SU-DHL-6 (cell line): ENCODE measurements around the gene ASB18.

Experiments used
- CTCF ChIP-seq: fragments of 200-600 bp; sonication (generic); IDR thresholded peaks from one replicate; pipeline ENCODE4 v1.5.1; 2017; ENCODE audit warnings: antibody characterized with exemption, mild to moderate bottlenecking, low read length, moderate library complexity; ENCODE audit not compliant: insufficient read depth, poor library complexity, severe bottlenecking
- EZH2phosphoT487 ChIP-seq: fragments of 200-600 bp; sonication (generic), shearing (Covaris generic); conservative IDR thresholded peaks from 2 replicates; pipeline ENCODE4 v1.6.1; 2018; ENCODE audit warnings: mild to moderate bottlenecking, antibody characterized with exemption, low read length, moderate library complexity, mixed read lengths

GRCh38 chr2:236290742-236291425 lies 26.7 kb upstream of the ASB18 start:
- no peak for TF ChIP-seq CTCF
- no peak for TF ChIP-seq EZH2phosphoT487
